Lower lobe of right lung (tissue), 2 donors: ENCODE measurements around the gene A2ML1. TPM values are rescaled to one million over a fixed set of nuclear protein-coding genes. Genes with fewer than 3 reads are reported as not detected.
A peak's percentile ranks its signal among the peaks of the same experiment; 100 is the strongest.

ENCODE experiments used
- ATAC-seq, 2 donors: fragments of 200-7000 bp; cut with Tn5 transposase; one replicate each; pipeline ENCODE4 v1.9.1; 2020 to 2022; ENCODE audit warnings: mild to moderate bottlenecking in 2 of 2, moderate library complexity in 2 of 2
- DNase-seq: peaks from one replicate; pipeline ENCODE4 v3.0.0-alpha.2; 2020
- H3K27ac ChIP-seq: fragments of 200-600 bp; one replicate; pipeline ENCODE4 v1.8.0; 2022
- H3K27me3 ChIP-seq: fragments of 200-600 bp; one replicate; pipeline ENCODE4 v1.8.0; 2022; ENCODE audit warnings: low read depth
- H3K36me3 ChIP-seq: fragments of 200-600 bp; one replicate; pipeline ENCODE4 v1.8.0; 2022; ENCODE audit warnings: mild to moderate bottlenecking
- H3K4me1 ChIP-seq: fragments of 200-600 bp; one replicate; pipeline ENCODE4 v1.8.0; 2022
- H3K4me3 ChIP-seq: fragments of 200-600 bp; one replicate; pipeline ENCODE4 v1.8.0; 2022; ENCODE audit warnings: mild to moderate bottlenecking
- H3K9me3 ChIP-seq: fragments of 200-600 bp; one replicate; pipeline ENCODE4 v1.8.0; 2022
- intact Hi-C: fragments of 100-400 bp; cut with DNase I; formaldehyde crosslinking; loops from one replicate; pipeline ENCODE4 v1.11.0; 2022
- total RNA-seq: library from RNA; stranded (reverse); fragmentation: NEBNext Ultra II Directional; extraction: Animal tissue kit (Norgen Biotek cat#: 25700); gene quantifications from one replicate; pipeline ENCODE4 v1.2.1, GENCODE V29; 2021
- TF ChIP-seq, protein P1 (sequence below): fragments of 200-600 bp; IDR thresholded peaks from one replicate; pipeline ENCODE4 v1.8.0; 2022; ENCODE audit warnings: antibody characterized with exemption, mild to moderate bottlenecking
- donor health status: DM: no; HTN: yes; CAD: no; lungs with severe emphysema.

A2ML1 gene
- total RNA-seq, 1 donor from 2014 or later = not detected

DNA sequence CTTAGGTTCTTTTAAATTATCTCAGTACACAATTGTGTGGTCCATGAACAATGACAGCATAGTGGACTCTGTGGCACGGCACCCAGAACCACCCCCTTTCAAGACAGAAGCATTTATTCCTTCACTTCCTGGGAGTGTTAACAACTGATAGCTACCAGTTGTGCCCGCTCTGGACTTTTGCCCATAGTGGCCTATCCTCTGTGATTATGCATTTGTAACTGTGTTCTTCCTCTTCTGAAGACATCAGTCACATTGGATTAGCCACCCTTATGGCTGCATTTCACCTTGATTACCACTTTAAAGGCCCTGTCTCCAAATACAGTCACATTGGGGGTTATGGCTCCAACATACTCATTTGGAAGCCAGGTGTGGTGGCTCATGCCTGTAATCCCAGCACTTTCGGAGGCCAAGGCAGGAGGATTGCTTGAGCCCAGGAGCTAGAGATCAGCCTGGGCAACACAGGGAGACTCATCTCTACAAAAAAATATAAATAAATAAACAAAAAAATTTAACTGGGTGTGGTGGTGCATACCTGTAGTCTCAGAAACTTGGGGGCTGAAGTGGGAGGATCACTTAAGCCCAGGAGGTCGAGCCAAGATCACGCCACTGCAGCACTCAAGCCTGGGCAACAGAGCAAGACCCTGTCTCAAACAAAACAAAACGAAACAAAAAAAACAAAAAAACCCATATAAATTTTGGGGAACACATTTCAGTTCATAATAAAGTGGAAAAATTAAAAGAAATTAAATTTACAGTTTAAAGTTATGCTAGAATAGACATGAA, 64.3 kb downstream of the A2ML1 start:
- H3K27ac ChIP-seq = no peak overlapping the region
- peaks cover 3% of the 10 kb centered on the region for H3K27me3 ChIP-seq
- intact Hi-C loops = no loop called here
- ATAC-seq (no peak), DNase-seq (no peak)
- H3K9me3 ChIP-seq = no peaks in the 10 kb centered on the region
- no peaks in the 10 kb centered on the region for H3K36me3 ChIP-seq
- H3K4me1 ChIP-seq = peaks cover 5% of the 10 kb centered on the region
- TF ChIP-seq, protein P1, sequence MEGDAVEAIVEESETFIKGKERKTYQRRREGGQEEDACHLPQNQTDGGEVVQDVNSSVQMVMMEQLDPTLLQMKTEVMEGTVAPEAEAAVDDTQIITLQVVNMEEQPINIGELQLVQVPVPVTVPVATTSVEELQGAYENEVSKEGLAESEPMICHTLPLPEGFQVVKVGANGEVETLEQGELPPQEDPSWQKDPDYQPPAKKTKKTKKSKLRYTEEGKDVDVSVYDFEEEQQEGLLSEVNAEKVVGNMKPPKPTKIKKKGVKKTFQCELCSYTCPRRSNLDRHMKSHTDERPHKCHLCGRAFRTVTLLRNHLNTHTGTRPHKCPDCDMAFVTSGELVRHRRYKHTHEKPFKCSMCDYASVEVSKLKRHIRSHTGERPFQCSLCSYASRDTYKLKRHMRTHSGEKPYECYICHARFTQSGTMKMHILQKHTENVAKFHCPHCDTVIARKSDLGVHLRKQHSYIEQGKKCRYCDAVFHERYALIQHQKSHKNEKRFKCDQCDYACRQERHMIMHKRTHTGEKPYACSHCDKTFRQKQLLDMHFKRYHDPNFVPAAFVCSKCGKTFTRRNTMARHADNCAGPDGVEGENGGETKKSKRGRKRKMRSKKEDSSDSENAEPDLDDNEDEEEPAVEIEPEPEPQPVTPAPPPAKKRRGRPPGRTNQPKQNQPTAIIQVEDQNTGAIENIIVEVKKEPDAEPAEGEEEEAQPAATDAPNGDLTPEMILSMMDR = no peak
- H3K4me3 ChIP-seq = no peak overlapping the region

GRCh38 chr12:8887285-8887715, 64.9 kb downstream of the A2ML1 start:
- H3K36me3 ChIP-seq = no peaks in the 10 kb centered on the region
- intact Hi-C loops = no loop called here
- H3K4me3 ChIP-seq = no peak overlapping the region
- TF ChIP-seq, protein P1 = no peak
- no peak for ATAC-seq
- DNase-seq = no peak
- peaks cover 5% of the 10 kb centered on the region for H3K4me1 ChIP-seq
- peaks cover 3% of the 10 kb centered on the region for H3K27me3 ChIP-seq
- H3K9me3 ChIP-seq = no peaks in the 10 kb centered on the region
- H3K27ac ChIP-seq = no peak overlapping the region

DNA sequence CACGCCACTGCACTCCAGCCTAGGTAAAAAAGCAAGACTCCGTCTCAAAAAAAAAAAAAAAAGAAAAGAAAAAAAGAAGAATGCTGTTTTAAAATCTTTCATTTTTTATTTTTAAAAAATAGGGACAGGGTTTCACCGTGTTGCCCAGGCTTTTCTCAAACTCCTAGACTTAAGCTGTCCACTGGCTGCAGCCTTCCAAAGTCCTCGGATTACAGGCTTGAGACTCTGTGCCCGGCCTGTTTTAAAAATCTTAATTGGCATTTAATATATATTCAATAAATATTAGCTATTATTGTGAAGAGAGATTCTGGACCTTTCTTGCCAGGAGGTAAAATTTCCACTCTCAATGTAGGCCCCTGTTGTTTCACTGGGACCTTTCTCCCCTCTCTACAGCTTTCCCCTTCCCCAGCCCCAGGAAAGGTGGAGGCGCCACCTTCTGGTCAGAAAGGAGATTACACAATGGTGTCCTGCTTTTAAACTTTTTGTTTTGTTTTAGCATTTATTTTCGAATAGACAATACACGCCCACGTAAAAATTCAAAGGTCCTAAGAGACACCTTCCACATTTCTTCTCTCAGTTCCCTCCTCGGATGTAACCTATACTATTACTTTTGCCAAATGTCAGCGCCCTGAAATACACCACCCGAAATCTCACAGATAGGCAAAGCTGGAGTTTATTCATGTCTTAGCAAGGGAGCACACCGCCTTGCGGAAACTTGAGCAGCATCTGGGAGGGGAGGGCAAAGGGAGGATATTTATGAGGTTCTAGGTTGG, 68.1 kb downstream of the A2ML1 start:
- H3K4me3 ChIP-seq = peak overlapping the region; percentile 51
- ATAC-seq (peak; percentile 81 to 87), DNase-seq (peak; percentile 46)
- TF ChIP-seq, protein P1 = peak; percentile 82
- intact Hi-C loops = no loop called here
- no peaks in the 10 kb centered on the region for H3K36me3 ChIP-seq
- H3K9me3 ChIP-seq = no peaks in the 10 kb centered on the region
- H3K27ac ChIP-seq = no peak overlapping the region
- H3K27me3 ChIP-seq = peaks cover 3% of the 10 kb centered on the region
- peaks cover 5% of the 10 kb centered on the region for H3K4me1 ChIP-seq

- Histone ChIP-seq H3K9me3 (no peaks in the 10 kb centered on the region), H3K36me3 (no peaks in the 10 kb centered on the region), H3K4me3 (no peak overlapping the region), H3K4me1 (peaks cover 5% of the 10 kb centered on the region), H3K27me3 (no peaks in the 10 kb centered on the region), H3K27ac (no peak overlapping the region)
- ATAC-seq = no peak
- no peak for DNase-seq
- intact Hi-C loops = no loop called here
- TF ChIP-seq, protein P1 = no peak
These were observed 69.6 kb downstream of the A2ML1 start for GRCh38 chr12:8891976-8892375.

- Histone ChIP-seq H3K27ac (no peak overlapping the region), H3K27me3 (no peaks in the 10 kb centered on the region), H3K4me1 (peaks cover 5% of the 10 kb centered on the region), H3K9me3 (no peaks in the 10 kb centered on the region), H3K36me3 (no peaks in the 10 kb centered on the region), H3K4me3 (no peak overlapping the region)
- no peak for DNase-seq
- intact Hi-C loops = no loop called here
- no peak for ATAC-seq
- TF ChIP-seq, protein P1 = no peak
These were observed 72.0 kb downstream of the A2ML1 start for GRCh38 chr12:8894378-8894777.
